Fibroblast of villous mesenchyme (primary cell): ENCODE data around the gene ATF7. TPM values are rescaled to one million over a fixed set of nuclear protein-coding genes. Genes with fewer than 3 reads are reported as not detected.
A peak's percentile ranks its signal among the peaks of the same experiment; 100 is the strongest.

Experiments used
- DNase-seq: peaks from one replicate; pipeline ENCODE4 v3.0.0-alpha.2; 2010; ENCODE audit warnings: low read depth
- H3K4me3 ChIP-seq: 2 replicates; pipeline ENCODE4 v1.5.1; 2011; ENCODE audit warnings: low read depth, mild to moderate bottlenecking, low read length
- total RNA-seq: library from RNA; depleted of rRNA; stranded (reverse); fragments of >200 nt; gene quantifications from 2 replicates; pipeline ENCODE4 v1.2.3, GENCODE V29; 2012
- TF ChIP-seq, protein P1 (sequence below): IDR thresholded peaks from 2 replicates; pipeline ENCODE4 v1.5.1; 2012; ENCODE audit warnings: low read depth, mild to moderate bottlenecking, low read length; ENCODE audit not compliant: insufficient read depth

The ATF7 gene
- total RNA-seq, 1 donor, result 14.7 TPM

DNA sequence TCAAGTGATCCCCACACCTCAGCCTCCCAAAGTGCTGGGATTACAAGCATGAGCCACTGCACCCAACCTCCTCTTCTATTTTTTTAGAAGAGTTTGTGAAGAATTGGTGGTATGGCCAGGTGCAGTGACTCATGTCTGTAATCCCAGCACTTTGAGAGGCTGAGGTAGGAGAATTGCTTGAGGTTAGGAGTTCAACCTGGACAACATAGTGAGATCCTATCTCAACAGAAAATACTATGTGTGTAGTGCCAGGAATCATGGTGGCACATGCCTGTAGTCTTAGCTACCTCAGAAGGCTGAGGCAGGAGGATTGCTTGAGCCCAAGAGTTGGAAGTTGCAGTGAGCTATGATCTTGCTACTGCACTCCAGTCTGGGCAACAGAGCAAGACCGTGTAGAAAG, 5.5 kb upstream of the ATF7 start:
- no peak for DNase-seq
- TF ChIP-seq, protein P1, sequence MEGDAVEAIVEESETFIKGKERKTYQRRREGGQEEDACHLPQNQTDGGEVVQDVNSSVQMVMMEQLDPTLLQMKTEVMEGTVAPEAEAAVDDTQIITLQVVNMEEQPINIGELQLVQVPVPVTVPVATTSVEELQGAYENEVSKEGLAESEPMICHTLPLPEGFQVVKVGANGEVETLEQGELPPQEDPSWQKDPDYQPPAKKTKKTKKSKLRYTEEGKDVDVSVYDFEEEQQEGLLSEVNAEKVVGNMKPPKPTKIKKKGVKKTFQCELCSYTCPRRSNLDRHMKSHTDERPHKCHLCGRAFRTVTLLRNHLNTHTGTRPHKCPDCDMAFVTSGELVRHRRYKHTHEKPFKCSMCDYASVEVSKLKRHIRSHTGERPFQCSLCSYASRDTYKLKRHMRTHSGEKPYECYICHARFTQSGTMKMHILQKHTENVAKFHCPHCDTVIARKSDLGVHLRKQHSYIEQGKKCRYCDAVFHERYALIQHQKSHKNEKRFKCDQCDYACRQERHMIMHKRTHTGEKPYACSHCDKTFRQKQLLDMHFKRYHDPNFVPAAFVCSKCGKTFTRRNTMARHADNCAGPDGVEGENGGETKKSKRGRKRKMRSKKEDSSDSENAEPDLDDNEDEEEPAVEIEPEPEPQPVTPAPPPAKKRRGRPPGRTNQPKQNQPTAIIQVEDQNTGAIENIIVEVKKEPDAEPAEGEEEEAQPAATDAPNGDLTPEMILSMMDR, result no peak
- H3K4me3 ChIP-seq, result no peak overlapping the region

DNA sequence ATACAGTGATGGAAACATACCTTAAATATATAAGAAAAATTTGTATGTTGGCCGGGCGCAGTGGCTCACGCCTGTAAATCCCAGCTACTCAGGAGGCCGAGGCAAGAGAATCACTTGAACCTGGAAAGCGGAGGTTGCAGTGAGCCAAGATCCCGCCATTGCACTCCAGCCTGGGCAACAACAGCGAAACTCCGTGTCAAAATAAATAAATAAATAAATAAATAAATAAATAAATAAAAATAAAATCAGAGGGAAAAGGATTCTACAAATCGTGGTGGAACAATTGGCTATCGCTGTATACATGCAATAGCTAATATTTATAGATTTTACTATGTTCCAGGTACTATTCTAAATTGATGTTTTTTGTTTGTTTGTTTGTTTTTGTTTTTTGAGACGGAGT, 1.7 kb upstream of the ATF7 start:
- no peak overlapping the region for H3K4me3 ChIP-seq
- DNase-seq, result no peak
- TF ChIP-seq, protein P1, result no peak

DNA sequence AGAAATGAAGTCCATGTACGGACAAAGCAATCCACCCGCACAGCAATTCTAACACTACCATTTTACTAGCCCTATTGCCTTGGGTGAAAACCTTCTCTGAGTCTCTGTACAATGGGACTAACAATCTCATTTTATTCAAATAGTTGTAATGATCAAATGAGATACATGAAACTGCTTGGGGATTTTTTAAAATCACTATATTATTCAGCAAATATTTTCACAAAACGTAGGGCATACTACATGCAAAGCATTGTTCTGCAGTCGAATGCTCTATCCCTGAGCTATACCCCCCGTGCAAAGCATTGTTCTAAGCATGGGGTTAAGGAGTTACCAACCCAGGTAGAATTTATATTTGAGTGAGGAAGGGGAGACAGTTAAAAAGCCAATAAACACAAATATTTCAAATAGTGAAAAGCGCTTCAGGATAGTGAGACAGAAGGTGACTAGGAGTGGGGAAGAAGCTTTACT, 554 bp upstream of the ATF7 start:
- TF ChIP-seq, protein P1, result no peak
- H3K4me3 ChIP-seq, result peak overlapping the region; percentile 82
- DNase-seq, result no peak

DNA sequence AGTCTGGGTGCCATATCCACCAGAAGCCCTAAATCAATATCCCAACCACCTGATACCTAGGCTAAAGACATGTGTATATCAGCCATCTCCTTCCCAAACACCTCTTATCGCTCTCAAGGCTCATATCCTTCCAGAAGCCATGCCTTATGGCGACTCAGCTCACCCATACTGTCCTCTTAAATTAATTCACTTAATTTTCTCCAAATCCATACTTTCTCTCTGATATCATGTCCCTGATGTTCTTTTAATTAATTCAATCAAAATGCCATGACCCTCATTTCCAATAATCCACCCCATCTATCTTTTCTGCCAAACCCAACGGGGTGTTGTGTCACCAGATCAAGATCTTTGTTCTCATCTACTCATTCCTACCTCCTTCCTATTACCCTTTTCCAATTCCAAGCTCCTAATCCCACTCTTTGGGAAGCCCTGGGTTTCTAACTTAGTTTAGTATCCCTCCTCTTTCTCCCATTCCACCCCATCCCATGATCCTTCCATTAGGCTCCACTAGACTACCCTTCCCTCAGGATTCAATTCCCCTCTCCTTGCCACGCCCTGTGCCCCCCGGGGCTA, 723 bp downstream of the ATF7 start:
- TF ChIP-seq, protein P1, result no peak
- peak overlapping the region; percentile 82 for H3K4me3 ChIP-seq
- no peak for DNase-seq

DNA sequence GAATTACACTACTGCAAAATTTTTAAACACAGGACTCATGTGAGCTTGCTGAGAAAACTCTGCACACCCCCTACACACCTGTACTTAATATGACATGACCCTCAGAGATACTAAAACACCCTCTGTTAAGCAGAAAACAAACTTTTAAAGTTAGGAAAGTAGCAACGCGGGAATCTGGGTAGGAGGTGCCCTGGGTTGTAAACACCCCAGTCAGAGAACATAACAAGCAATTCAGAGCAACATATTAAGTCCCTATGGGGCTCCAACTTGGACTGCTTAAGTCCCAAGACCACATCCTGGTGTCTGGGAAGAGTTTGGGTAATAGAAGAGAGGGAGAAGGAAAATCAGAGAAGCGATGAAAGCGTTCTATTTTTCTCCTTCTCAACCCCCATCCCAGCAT, 1.2 kb downstream of the ATF7 start:
- TF ChIP-seq, protein P1, result no peak
- peak overlapping the region; percentile 82 for H3K4me3 ChIP-seq
- peak; percentile 32 for DNase-seq

DNA sequence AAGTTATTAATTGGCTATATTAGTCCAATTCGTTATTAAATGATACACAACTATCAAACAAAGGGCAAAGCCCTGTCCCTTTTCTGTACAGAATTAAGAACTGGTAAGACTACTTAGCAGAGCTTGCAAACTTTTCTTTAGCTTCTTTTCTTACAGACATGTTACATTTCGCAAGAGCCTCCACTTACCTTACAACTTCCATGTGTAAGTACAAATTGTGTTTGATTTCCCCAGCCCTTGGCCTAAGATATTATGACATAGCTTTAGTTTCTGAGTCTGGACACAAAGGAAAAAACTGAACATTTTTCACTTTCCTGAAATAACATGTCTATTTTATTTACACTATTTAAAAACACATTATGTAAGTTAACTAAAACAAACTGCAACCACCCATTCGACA, 1.7 kb downstream of the ATF7 start:
- peak overlapping the region; percentile 82 for H3K4me3 ChIP-seq
- peak; percentile 68 for DNase-seq
- TF ChIP-seq, protein P1, result no peak
